ENCODE data around the gene M1AP.
A peak's percentile ranks its signal among the peaks of the same experiment; 100 is the strongest.

The M1AP gene

GRCh38 chr2:74593826-74594772 lies 54.0 kb downstream of the M1AP start:
- no peak for DNase-seq (ENCODE audit: low read depth)

DNA sequence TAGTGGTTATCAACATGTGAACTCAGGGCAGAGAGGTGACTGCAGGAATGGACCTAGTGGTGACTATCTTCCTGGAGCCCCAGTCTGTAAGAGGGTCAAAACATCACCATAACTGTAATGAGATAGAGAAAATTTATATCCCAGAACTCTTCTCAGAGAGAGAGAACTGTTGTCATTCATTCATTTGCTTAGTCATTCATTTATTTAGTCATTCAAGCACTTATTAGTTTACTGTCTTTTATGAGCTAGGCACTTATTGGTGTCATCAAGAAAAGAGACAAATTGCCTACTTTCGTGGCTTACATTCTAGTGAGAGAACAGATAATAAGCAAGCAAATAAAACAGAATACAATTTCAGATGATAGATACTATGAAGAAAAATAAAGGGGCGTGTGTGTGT lies 59.5 kb downstream of the M1AP start:
- DNase-seq (ENCODE audit: low read depth) = no peak

GRCh38 chr2:74587664-74588277 lies 60.4 kb downstream of the M1AP start:
- peak; percentile 20 for DNase-seq (ENCODE audit: low read depth)

- DNase-seq (ENCODE audit: low read depth) = no peak
Observed at GRCh38 chr2:74585406-74586185, 62.5 kb downstream of the M1AP start.

DNA sequence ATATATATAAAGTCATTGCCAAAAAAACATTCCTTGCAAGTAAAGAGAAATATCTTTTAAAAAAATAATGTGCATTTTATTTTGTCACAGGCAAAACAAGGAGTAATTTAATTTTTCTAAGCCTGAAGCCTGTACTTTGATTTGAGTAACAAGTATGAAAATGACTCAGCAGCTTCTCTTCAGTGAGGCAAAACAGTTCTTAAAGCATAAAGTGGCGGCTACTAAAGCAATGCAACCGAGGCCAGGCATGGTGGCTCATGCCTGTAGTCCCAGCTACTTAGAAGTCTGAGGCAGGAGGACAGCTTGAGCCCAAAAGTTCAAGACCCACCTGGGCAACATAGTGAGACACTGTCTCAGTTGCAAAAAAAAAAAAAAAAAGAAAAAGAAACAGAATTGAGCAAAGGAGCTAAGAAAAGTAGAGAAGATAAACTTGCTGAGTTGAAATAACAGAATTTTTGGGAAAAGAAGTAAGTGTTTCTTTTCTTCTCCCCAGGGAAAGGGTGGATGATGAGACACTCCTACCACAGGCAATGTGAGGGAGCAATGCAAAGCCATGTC lies 64.0 kb downstream of the M1AP start:
- DNase-seq (ENCODE audit: low read depth) = no peak

- no peak for DNase-seq (ENCODE audit: low read depth)
Observed at GRCh38 chr2:74583504-74583903, 64.6 kb downstream of the M1AP start.

DNA sequence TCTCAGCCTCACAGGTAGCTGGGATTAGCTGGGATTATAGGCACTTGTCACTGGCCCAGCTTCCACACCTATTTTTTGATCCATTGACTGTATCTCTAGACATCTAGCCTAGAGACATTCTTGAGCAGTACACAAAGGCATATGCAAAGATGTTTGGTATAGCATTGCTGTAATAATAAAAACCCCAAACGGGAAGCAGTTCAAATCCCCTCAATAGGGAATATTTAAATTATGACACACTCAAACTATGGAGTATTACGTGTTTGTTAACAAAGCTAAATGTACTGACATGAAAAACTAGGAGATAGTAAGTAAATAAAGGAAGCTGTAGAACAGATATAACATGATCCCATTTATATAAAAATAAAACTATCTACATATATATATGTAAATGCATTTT lies 65.9 kb downstream of the M1AP start:
- DNase-seq (ENCODE audit: low read depth) = no peak

DNA sequence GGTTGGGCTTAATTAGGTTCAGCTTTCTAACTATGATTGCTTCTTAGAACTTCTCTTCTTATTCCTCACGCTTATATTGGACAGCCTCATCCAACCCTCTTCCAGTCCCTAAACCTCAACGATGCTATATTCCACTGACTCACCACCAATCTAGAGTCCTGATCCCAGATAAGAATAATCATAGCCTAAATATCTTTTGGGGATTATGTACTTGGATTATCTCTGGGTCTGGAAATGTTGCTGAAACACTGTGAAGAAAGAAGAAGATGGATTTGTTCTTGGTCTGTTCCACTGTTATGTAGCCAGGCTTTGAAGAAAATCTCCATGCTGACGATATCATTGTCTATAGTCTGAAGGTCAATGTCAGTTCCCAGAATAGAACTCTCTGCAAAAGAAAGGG lies 66.7 kb downstream of the M1AP start:
- DNase-seq (ENCODE audit: low read depth) = no peak

DNA sequence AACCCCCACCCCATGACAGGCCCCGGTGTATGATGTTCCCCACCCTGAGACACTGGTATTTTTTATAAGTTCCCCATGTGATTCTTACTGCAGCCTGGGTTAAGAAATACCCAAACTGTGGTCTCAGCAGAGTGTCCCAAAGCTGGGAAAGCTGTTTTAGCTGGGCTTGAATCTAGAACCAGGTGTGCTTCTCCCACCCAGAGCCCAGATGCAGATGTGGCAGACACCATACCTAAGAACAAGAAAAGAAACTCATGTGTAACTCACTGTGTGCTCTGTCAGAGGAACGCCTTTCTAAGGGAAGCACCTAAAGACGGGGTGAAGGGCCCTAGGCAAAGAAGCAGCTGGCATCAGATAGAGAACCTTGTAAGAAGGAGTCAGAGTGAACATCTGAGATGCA lies 69.7 kb downstream of the M1AP start:
- DNase-seq (ENCODE audit: low read depth) = no peak

- DNase-seq (ENCODE audit: low read depth) = no peak
Observed at GRCh38 chr2:74577448-74577847, 70.7 kb downstream of the M1AP start.

DNA sequence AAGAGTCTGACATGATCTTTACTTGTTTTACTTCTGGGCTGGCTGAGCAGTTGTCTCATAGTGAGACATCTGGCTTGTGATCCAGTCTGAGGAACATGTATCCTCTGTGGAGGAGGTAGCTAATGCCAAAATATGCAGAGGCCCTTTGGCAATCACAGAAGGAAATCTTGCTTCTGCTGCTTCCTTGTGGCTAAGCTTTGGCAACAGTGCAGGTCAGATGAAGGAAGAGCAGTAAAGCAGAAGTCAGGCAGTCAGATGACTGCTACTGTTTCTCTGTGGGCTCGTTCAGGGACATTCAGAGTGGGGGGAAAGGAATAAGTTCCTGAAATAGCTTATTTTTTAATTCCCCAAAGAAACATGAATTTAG lies 71.3 kb downstream of the M1AP start:
- DNase-seq (ENCODE audit: low read depth) = no peak

DNA sequence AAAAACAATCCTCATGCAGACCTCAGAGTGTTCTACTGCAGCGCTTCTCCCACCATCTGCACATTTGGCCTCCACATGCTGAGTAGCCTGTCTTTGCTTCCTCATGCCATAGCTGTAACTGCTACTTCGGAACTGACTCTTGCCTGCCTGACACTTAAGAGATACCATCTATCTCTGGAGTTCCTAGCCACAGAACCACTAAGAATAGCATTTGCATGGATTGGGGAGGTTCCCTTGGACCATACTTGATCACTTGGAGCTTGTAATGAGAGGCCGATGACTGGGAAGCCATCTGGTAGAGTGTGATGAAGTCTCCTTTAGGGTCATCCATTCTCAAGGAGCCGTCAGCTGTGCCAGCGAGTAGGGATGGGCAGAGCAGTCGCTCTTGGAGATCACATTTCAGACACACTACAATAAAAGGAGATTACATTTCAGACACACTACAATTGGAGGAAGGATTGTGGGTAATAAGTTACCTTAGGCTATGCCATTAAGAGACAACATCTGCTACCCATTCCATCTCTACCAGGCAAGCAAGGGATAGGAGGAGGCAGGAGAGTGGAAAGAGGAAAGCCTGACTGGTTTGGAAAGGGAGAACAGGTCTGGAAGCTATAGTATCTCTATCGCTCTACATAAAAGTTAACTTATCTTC lies 71.8 kb downstream of the M1AP start:
- DNase-seq (ENCODE audit: low read depth) = no peak

GRCh38 chr2:74575320-74575719 lies 72.8 kb downstream of the M1AP start:
- no peak for DNase-seq (ENCODE audit: low read depth)

GRCh38 chr2:74573747-74574562 lies 74.2 kb downstream of the M1AP start:
- DNase-seq (ENCODE audit: low read depth) = no peak

GRCh38 chr2:74572178-74572925 lies 75.8 kb downstream of the M1AP start:
- DNase-seq (ENCODE audit: low read depth) = no peak

DNA sequence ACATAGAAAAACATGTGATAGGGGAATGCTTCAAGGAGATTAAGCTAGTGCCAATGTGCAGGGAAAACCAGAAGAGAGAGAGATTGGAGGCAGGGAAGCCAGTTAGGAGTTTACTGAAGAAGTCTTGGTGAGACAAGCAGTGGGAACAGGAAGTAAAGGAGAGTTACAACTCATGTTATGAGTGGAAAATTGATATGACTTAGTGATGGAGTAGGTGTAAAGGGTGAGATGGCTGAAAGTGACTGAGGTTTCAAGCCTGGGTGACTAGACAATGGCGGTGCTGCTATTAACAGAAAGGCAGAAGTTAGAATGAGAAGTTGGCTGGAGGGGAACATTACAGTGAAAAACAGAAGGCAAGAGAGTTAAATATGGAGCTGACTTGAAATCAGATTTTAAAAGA lies 77.1 kb downstream of the M1AP start:
- no peak for DNase-seq (ENCODE audit: low read depth)

DNA sequence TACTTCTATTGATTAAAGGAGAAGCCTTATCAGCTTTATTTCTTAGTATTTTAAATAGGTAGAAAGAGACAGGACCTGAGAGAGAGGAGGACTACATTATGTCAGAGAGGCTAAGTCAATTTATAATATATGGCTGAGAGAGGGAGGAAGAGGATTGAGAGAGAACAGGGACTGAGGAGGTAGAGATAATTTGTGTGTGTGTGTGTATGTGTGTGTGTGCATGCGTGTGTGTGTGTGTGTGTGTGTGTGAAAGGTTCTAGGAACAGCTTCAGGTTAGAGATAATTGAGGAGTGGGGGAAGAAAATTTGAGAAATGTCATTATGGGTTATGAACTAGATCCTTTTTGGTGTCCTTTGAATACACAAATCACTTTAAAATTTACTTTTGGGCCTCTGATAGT lies 78.4 kb downstream of the M1AP start:
- no peak for DNase-seq (ENCODE audit: low read depth)

DNA sequence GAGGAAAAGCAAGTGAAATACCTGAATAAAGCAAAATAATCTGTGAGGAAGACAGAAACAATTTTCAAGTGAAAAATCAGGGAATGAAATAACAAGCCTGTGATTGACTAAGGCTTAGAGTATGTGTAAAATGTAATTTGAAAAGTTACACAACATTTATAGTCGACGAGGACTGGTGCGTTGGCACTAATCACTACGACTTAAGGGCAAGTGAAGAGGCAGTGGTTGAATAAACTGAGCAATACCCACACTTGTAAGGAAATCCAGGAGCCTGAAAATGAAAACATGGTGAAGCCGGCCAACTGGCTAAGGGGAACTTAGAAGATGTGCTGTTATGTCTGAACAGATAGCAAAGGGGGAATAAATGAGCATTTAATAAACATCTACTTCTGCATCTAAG lies 80.2 kb downstream of the M1AP start:
- no peak for DNase-seq (ENCODE audit: low read depth)

DNA sequence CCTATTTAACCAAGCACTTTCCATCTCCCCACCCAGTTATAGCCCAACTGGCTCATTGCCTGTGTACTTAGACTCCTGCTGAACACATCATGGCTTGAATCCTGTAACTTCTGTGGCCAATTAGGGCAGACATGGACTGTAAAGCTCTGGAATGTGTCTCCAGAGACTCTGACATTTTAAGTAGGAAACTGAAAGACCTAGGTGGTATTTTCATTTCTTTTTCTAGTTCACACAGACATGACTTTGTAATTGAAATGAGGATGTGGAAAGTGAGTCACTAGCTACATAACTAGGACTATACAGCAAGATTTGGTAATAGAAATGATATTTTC lies 81.4 kb downstream of the M1AP start:
- DNase-seq (ENCODE audit: low read depth) = no peak

DNA sequence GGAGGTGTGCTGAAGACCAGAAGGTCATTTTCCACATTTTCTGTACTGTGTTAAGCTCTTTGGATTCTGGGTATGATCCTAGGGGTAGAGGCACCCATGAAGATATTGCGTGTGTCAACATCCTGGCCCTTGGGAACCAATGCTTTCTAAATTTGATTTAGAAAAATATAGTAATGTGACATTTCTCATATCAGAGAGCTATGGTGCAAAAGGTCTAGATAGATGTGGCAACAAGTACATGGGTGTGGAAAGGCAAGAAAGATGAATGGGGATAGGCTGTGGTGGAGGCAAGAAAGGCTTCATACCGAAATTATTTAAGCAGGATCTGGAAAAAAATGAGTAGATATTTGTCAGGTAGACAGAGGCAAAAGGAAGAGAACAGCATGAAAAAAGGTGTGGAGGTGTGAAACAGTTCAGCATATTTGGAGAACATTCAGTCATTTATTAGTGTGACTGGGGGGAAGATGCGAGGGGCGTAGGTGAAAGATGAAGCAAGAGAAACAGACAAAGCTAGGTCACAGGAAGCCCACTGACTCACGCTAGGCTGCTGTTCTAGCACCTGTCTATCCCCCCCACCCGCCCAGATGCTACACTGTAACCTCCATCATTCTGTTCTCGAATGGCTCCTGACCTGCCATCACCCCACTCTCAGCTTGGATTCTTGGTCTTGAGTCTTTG lies 81.9 kb downstream of the M1AP start:
- DNase-seq (ENCODE audit: low read depth) = no peak
